KG1 (cell line): ENCODE results near the gene NFAM1.
A peak's percentile ranks its signal among the peaks of the same experiment; 100 is the strongest.

Experiments used
- DNase-seq: peaks from one replicate; lab custom pipeline; 2025; lab: John Stamatoyannopoulos, UW

NFAM1 gene

DNA sequence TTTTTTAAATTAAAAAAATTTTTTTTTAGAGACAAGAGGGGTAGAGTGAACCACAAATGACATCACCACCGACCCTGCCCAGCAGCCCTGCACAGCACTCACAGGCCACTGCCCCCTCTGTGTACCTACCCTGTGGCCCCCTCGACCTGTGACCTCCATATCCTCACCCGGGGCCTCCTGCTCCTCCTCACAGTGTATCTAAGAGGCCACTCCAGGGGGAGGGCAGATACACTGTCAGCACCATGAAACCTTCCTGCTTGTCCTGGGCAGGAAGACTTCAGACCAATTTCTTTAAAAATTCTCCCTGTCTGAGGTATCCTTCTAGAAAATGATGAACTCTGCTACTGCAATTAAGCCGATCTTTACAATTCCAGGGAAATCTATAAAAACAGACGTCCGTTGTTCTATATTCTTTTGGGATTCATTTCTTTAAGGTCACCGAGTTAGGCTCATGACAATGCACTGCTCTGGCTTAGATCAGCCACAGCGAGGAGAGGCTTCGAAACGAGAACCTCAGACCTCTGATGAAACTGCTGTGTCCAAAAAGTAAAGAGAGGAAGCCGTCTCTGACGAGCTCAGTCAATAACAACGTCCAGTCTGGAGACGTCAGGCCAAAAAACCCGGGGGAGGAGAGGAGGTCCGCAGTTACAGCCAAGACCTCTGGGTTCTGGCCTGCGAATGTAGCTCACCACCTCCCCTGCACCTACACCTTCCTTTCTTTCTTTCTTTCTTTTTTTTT lies 17.5 kb downstream of the NFAM1 start:
- DNase-seq = no peak

DNA sequence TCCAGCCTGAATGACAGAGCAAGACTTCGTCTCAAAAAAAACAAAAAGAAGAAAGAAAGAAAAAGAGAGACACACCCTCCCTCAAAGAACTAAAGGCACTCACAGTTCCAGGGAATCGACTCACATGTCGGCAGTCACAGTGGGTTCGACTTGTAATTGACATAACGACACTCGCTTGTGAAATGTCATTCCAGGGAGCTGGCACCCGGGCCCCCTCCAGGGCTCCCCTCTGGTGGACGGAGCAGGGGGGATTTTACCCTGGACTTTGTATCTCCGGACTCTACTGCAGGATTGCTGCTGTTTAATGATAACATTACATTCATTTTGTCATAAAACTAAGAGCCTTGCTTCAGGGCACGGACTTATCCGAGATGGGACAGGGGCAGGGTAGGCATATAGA lies 18.2 kb downstream of the NFAM1 start:
- DNase-seq = no peak

DNA sequence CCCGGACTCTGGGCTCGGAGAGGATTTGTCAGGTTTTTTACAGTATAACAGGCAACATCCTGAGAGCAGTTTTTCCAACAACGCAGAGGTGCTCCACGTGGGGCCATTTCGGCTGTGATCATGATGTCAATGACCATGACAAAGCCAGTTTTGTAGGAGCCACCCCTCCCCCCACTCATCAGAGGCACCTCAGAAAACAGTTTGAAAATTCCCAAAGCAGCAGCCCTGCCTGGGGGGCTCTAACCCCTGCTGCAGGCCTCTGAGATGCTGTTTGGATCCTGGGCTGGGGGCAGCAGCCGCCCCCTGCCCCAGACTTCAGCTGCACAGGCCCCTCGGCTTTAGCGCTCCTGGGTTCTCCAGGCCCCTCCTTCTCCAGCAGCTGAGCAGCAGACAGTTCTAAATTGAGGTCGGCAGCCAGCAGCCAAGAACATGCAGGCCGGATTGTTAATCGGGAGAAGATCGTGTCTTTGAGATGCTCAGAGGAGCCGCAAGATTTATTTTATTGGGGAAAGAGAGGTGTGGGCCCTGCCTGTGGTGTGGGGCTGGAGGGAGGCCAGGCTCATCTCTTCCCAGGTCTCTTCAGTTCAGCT lies 19.4 kb downstream of the NFAM1 start:
- DNase-seq = no peak

DNA sequence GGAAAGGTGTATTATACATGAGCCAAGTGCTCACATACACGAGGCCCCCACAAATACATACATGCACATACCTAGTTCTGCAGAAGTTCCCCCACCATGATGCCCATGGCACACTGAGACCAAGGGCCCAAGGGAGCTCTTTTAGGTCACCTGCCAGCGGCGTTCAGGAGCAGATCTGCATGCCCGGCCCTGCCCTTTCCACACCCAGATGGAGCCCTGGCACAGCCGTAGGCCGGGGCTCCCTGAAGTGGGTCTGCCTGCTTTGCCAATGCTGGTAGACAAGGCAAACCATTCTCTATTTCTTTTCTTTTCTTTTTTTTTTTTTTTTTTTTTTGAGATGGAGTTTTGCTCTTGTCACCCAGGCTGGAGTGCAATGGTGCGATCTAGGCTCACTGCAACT lies 21.5 kb downstream of the NFAM1 start:
- DNase-seq = no peak

DNA sequence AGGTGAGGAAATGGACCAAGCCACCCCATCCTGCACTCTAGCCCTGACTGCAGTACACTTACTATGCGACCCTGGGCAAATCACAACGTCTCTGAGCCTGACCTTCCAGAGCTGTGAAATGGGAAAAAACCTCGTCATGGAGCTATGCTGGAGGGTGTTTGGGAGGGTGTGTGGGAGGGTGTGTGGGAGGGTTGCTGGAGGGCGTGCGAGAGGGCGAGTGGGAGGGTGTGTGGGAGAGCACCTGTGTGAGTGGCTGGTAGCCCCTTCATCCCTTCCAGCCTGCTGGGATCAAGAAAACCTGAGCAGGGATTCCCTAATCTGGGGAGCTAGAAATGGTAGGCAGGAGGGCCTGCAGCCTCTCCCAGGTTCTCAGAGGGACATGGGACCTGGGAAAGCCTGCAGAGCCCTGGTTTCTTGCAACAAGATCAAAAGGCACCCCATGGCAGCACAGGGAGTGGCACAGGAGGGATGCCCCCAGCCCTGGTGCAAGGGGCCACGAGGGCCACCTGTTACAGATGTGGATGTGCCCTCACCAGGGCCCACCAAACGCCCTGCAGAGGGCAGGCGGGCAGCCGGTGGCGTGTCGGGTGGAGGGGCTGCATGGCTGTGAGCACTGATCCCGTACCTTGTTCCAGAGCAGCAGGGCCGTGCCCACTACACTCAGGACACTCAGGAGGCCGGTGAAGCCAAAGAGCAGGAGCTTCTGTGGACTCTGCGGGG lies 23.2 kb downstream of the NFAM1 start:
- no peak for DNase-seq

DNA sequence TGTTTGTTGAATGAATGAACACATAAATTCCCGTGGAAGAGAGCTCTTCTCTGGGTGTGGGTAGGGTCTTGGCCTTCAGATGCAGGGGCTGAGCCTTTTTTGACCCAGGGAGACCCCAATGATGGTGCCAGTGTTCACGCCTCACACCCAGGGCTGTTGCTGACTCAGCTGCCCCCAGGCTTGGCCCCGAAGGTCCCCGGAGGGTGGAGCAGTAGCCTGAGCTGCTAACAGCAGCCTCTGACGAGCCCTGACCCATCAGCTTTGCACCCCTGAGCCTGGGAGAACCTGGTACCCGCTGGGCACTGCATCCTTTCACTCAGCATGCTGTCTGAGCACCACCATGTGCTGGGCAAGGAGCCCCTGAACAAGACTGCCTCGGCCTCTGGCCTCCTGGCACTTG lies 23.9 kb downstream of the NFAM1 start:
- no peak for DNase-seq

DNA sequence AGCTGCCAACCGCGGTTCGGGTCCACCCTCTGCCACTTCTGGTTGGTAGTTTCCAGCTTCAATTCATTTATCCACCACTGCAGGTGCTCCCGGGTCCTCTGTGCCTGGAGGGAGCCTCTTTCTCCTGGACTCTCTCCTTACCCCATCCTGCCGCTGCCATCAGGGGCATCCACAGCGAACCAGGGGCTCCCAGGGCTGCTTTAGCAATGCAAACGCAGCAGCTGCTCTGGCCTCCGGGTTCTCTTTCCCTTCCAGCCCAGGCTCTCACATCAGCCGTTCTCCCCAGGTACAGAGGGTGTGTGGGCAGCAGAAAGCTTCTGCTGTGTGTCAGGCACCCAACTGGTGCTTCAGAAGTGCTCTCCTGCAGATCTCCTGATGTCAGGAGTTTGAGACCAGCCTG lies 27.9 kb downstream of the NFAM1 start:
- no peak for DNase-seq

DNA sequence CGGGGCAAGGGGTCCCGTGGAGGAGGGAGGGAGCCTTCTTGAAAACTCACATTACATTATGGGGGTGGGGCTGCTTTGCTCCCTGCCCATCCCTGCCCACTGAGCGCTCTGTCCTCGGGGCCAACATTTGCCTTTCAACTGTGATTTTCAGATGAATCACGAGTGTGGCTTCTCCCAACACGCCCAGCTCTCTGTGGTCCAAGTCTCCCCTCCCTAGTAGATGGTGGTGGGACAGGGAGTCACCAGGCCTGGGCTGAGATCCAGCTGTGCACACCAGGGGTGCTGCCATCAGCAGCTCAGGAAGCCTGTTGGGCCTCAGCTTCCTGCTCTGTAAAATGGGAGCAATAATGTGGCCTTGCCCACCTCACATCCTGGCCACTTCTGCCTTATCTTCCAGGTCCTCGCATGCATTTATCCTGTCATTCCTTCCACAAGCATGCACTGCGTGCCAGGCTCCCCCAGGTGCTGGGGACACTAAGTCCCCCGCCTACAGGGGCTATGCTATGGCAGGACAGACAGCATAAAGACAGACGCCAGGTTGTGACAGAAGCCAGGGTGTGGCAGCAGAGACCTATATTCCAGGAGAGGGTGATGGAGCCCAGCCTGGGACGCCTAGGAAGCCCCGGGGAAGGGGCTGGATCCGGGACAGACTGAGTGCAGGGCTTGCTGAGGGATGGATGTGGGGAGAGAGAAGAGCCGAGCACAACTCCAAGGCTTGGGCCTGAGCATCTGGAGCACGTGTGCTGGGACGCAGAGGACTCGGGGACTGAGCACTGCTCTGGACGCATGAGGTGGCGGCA lies 30.5 kb downstream of the NFAM1 start:
- no peak for DNase-seq

DNA sequence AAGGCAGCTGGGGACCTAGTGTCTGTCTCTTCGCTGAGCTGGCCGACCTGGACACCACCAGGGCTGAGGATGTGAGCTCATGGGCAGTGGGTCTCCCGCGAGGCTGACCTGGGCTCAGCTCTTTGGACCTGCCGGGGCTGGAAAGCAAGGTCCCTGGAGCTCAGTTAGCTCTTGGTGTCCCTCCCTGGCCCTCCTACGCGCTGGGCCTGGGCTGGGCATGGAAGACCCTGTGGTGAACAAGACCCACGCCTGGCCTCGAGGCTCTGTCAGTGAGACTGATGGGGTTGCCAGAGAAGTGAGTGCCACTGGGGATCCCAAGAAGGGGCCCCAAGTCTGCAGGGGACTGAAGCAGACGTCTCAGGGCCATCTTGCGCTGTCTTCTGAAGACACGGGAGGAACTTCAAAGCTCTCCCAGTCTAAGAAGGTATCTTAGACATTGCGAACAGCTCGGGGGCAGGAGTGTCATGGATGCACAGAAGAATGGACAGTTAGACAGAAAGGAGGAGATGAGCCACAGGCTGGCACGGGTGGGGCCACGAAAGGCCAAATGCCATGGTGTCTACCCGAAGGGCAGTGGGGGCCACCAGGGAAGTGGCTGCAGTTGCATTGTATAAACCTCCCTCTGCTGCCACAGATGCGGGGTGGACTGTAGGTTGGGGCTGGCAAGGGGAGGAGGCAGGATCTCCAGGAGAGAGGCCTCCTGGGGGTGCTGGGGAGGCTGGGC lies 31.2 kb downstream of the NFAM1 start:
- no peak for DNase-seq

DNA sequence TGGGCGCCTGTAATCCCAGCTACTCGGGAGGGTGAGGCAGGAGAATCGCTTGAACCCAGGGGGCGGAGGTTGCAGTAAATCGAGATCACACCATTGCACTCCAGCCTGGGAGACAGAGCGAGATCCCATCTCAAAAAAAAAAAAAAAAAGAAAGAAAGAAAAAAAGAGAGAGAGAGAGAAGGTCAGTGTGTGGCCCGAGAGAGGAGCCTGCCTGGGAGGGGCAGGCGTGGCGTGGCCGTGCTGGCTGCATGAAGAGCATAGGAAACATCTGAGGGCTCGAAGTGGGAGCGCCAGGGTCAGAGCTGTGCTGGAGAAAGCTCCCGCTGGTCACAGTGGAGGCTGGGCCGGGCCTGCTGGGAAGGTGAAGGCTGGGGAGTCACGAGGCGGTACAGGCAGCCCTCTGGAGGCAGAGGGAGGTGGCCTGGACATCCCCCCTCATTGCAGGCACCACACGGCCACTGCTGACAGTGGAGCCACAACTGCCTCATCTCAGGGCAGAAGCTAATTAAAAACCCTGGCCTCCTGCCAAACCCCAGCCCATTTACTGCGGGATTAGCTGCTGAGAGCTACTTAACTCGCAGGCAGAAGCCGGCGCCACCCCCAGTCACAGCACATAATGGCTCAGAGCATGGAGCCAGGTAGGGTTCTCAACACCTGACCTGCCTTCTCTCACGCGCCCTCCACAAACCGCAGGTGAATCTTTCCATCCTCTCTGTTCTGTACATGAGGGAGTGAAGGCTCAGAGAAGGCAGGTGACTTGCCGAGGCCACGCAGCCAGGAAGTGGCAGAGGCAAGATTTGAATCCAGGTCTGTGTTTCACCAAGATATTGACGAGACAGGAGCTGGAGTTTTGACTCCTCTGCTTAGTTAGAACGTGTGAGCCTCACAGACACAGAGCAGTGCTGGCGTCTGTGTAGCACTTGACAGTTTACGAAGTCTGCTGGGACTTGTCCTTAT lies 32.6 kb downstream of the NFAM1 start:
- peak; percentile 36 for DNase-seq

DNA sequence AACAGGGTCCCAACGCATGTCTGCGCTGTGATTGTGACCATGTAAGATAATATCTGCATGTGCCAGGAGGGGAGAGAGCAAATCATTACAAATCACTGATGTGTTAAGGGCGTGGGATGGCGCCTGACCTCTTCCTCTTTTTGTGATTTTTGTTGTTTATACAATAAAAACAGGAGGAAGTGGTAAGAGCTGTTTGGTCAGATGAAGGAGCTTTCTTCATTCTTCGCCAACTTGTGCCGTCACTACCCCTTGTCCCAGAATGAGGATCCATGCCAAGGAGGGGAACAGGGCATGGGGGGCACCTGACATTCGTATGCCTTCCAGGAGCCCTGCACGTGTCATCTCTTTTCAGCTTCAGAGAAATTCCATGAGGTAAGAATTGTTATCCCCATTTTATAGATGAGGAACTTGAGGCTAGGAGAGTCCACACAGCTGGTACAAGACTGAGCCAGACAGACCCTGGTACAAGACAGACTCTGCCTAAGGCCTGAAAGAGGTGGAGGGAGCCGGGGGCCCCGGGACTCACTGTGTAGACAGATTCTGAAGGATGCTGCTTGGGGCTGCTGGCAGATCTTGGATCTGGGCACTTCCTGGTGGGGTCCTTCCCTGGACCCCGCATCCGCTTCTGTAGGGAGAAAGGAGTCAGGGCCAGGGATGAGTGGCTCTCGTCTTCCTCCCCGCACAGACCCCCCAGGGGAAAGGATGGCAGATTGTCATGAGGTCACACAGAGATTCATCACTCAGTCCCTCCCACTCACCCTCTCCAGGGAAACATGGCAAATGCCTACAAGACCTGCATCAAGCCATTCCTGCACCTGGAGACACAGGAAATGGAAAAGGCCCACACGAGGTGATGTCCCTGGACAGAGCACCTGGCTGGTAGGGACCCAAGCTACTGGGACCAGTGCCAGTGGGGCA lies 34.6 kb downstream of the NFAM1 start:
- peak; percentile 17 for DNase-seq

DNA sequence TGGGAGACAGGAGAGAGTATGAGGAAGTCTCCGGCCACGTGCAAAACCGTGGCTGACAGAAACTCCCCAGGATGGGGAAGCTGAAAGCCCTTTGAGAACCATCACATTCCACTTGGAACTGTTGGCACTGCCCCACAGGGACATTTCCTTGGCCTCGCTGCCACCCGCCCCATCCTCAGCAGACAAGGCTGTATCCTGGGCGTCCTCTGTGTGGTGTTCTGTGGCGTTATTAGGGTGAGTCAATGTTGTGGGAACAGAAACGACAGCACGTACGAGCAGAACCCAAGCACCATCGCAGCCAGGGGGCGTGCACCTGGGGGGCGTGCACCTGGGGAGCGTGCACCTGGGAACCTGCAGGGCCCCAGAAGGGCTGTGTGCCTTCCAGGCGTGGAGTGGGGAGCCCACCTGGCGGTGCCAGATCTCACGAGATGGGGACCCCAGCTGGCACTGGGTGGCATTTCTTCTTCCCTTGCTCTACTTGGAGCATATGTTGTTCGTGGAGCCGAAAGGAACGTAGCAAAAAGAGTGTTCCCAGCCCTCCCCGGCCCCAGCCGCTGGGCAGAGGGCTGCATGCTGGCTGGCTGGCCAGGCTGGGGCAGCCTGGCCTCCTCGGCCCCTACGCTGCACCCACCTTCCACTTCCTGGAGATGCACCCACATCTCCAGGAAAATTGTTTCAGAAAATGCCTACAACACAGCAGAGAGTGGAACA lies 35.4 kb downstream of the NFAM1 start:
- no peak for DNase-seq

DNA sequence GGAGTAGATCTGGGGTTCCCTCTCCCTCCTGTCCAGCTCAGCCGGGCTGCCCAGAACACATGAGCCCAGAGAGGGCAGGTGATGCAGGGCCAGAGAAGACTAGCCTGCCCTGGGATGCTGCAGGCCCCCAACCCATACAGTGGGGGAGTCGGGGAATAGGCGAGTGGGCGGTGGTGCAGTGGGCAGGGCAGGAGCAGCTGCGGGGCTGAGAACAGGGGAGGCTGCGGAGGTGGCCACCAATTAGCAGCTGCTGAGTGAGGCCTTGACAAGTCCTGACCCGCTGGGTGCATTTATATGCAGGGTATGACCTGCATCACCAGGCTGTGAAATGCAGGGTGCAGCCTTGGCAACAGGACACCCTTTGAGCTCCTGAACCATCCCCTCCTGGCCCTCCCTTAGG lies 43.1 kb downstream of the NFAM1 start:
- DNase-seq = no peak

DNA sequence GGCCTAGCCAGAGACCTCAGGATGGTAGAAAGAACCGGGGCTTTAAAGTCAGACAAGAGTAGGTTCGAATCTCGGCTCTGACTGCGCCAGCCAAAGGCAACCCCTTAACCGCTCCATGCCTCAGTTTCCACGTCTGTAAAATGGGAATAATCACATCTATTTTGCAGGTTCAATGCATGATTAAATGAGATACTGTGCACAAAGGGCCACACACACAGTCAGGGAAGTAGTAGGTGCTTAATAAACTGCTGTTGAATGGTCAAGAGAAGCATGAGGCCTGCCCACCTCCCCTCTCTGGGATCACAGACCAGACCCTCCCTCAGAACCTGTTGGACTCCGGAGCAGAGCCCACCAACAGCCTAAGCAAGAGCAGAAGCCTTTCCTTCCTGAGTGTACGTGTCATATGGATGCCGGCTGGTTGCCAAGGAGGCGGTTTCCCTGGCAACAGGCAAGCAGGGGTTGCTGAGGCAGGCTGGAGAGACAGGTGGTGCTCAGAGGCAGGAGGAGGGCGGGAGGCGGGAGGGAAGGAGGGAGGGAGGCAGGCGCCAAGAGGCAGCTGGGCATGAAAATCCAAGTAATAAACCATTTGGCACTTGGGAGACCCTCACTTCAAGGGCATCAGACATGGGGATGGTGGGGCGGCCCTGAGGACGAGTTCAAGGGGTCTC lies 43.9 kb downstream of the NFAM1 start:
- DNase-seq = no peak

DNA sequence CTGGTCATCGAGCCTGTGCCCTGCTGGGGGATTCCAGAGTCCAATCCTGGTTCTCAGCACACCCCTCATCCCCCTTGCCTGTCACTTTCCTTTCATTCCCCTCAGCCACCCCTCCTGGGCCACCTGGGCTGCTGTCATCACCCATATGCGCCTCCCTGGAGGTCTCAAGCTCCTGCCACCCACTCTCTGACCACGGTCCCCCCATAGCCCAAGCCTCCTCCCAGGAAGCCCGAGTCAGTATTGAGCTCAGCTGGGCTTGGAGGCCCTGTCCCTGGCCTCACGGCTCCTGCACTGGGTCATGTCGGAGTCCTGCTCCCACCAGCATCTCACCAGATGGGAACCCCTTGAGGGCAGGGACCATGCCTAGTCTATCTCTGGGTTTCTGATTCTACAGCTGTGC lies 44.6 kb downstream of the NFAM1 start:
- DNase-seq = no peak

DNA sequence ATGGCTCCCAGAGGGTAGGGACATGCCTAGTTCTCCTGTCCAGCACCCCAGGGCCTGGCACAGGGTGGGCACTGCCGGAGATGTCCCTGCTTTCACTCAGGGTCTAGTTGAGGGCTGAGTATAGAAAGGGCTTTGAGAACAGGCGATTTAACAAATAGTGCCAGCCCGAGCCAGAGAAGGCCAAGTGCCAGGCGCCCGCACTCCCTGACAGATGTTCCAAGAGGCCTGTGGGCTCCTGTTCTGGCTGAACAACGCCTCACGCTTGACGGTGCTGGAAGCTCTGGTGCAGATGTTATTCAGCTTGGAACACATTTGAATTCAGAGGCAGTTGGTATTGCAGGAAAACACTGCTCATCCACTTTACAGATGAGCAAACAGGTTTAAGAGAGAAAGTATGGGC lies 46.5 kb downstream of the NFAM1 start:
- no peak for DNase-seq

DNA sequence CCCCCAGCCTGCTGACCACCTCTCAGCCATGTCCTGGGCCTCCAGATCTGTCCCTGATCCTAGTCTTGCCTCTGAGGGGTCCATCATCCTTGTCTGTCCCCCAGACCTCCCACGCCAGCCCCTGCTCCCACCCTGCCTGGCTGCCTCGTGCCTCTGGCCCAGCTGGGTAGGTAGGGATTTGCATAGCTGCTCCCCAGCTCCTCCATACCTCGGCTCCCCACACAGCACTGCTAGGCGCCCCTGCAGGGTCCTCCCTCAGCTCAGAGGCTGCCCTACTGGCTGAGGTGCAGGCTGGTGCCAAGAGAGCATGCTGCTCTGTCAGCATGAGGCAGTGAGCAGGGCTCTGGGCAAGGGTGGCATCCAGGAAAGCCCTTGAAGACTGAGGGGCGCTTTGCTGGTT lies 47.7 kb downstream of the NFAM1 start:
- DNase-seq = no peak

DNA sequence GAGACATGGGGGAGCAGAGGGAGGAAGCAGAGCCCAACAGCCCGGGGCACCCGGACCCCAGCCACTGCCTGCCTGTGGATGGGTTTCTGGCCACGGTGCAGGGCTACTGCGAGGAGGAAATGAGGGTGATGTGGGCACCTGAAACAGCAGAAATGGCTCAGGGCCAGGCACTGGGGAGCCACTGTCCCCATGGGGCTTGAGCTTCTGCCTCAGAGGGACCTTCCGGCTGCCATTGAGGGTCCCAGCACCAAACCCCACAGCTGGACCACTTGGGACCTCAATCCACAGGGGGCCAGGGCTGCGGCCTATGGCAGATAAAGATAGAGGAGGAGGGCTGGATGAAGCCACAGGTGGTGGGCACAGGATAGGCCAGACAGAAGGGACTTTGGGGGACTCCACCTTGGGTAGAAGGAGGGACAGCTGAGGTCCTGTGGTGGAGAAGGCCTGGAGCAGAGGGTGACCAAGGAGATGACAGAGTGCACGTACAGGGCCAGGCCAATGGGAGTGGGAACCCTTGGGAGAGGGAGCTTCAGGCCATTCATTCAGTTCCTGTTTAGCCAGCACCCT lies 48.3 kb downstream of the NFAM1 start:
- no peak for DNase-seq
